Endothelial cell of umbilical vein (primary cell): Measurements from ENCODE around the gene ADPGK. TPM values are rescaled to one million over a fixed set of nuclear protein-coding genes. Genes with fewer than 3 reads are reported as not detected.
A peak's percentile ranks its signal among the peaks of the same experiment; 100 is the strongest.

ENCODE experiments used
- BruUV-seq: library from RNA; stranded (reverse); fragments of 400-500 nt; replicated peaks from 2 replicates; lab custom pipeline; 2021; lab: Mats Ljungman, UMichigan
- CTCF ChIA-PET: fragments of 300-600, 350-600 bp; sonication (Branson Sonifier 250); formaldehyde crosslinking; loops from one replicate; lab custom pipeline; 2021; ENCODE audit warnings: antibody characterized with exemption, inconsistent platforms; lab: Charles Lee
- POLR2A ChIA-PET: fragments of 300-600, 350-600 bp; sonication (Branson Sonifier 250); formaldehyde crosslinking; loops from one replicate; lab custom pipeline; 2021; ENCODE audit warnings: antibody characterized with exemption, inconsistent platforms; lab: Charles Lee
- DNase-seq: peaks from one replicate; pipeline ENCODE4 v3.0.0-alpha.2; 2011; ENCODE audit warnings: low read depth, low spot score
- FAIRE-seq: peaks from 2 replicates; lab custom pipeline; 2011; peaks lifted over from hg19 to GRCh38; lab: Jason Lieb, UNC
- H2AFZ ChIP-seq: 2 replicates; pipeline ENCODE4 v1.6.0; 2012; ENCODE audit warnings: low read depth, low read length, control low read depth, inconsistent platforms
- H3K27ac ChIP-seq: 2 replicates; pipeline ENCODE4 v1.5.1; 2011; ENCODE audit warnings: low read depth, mild to moderate bottlenecking, control low read depth, low read length, moderate library complexity; ENCODE audit not compliant: insufficient read depth
- H3K27me3 ChIP-seq, 2 experiments: 2 replicates each; pipeline versions ENCODE4 v1.6.0 to v1.6.1; 2011; ENCODE audit warnings: low read length in 2 of 2, mixed read lengths in 1 of 2; ENCODE audit not compliant: control insufficient read depth in 2 of 2, insufficient read depth in 2 of 2
- H3K36me3 ChIP-seq, 2 experiments: 2 replicates in 1 of 2; 3 replicates in 1 of 2; pipeline ENCODE4 v1.5.1; 2011; ENCODE audit warnings: low read length in 2 of 2, mild to moderate bottlenecking in 1 of 2, moderate library complexity in 1 of 2; ENCODE audit not compliant: control insufficient read depth in 2 of 2, insufficient read depth in 2 of 2; ENCODE audit errors: extremely low read depth in 1 of 2
- H3K4me1 ChIP-seq: 3 replicates; pipeline ENCODE4 v1.5.1; 2011; ENCODE audit warnings: mild to moderate bottlenecking, low read length; ENCODE audit not compliant: control insufficient read depth, insufficient read depth; ENCODE audit errors: extremely low read depth
- H3K4me2 ChIP-seq: 2 replicates; pipeline ENCODE4 v1.6.1; 2011; ENCODE audit warnings: low read length, control low read depth, mixed read lengths; ENCODE audit not compliant: insufficient read depth
- H3K4me3 ChIP-seq, 3 experiments: fragments of 200-600 bp in 1 of 3; sonication (generic), shearing (Covaris generic) in 1 of 3; replicated peaks in 1 of 3; 2 replicates each; pipeline ENCODE4 v1.5.1; 2011 to 2016; ENCODE audit warnings: control low read depth in 3 of 3, low read length in 3 of 3, mild to moderate bottlenecking in 2 of 3, inconsistent platforms in 1 of 3, low read depth in 1 of 3, moderate library complexity in 1 of 3; ENCODE audit not compliant: insufficient read depth in 1 of 3
- H3K79me2 ChIP-seq: 2 replicates; pipeline ENCODE4 v1.6.0; 2012; ENCODE audit warnings: low read length, inconsistent platforms; ENCODE audit not compliant: control insufficient read depth, insufficient read depth
- H3K9ac ChIP-seq: replicated peaks from 2 replicates; pipeline ENCODE3; 2011; ENCODE audit warnings: low read length, control low read depth; ENCODE audit not compliant: insufficient read depth; ENCODE audit errors: extremely low read depth
- H3K9me1 ChIP-seq: replicated peaks from 3 replicates; pipeline ENCODE4 v1.6.0; 2011; ENCODE audit warnings: mild to moderate bottlenecking, low read length; ENCODE audit not compliant: control insufficient read depth, insufficient read depth; ENCODE audit errors: extremely low read depth
- H3K9me3 ChIP-seq: replicated peaks from 2 replicates; pipeline ENCODE4 v1.5.1; 2012; ENCODE audit warnings: low read length, inconsistent platforms; ENCODE audit not compliant: control insufficient read depth, insufficient read depth
- H4K20me1 ChIP-seq: replicated peaks from 2 replicates; pipeline ENCODE3; 2011; ENCODE audit warnings: mild to moderate bottlenecking, low read length; ENCODE audit not compliant: control insufficient read depth, insufficient read depth; ENCODE audit errors: extremely low read depth
- CTCF ChIP-seq, 2 donors: IDR thresholded peaks; 1 replicate in 1 of 2; 2 replicates in 1 of 2; pipeline ENCODE4 v1.5.1; 2011; ENCODE audit warnings: low read length in 2 of 2, mild to moderate bottlenecking in 2 of 2, moderate library complexity in 2 of 2, control low read depth in 1 of 2, inconsistent platforms in 1 of 2, low read depth in 1 of 2; ENCODE audit not compliant: insufficient read depth in 1 of 2; ENCODE audit errors: extremely low read depth in 1 of 2
- EZH2 ChIP-seq: IDR thresholded peaks from 2 replicates; pipeline ENCODE4 v1.6.1; 2012; ENCODE audit warnings: borderline replicate concordance, low read depth, mild to moderate bottlenecking, moderate library complexity, low read length, inconsistent platforms; ENCODE audit not compliant: severe bottlenecking
- MAX ChIP-seq: IDR thresholded peaks from 2 replicates; pipeline ENCODE4 v1.6.1; 2011; ENCODE audit not compliant: insufficient read depth, insufficient read length
- POLR2A ChIP-seq: IDR thresholded peaks from 2 replicates; pipeline ENCODE4 v1.6.1; 2012; ENCODE audit warnings: low read depth, mild to moderate bottlenecking, control low read depth, low read length
- POLR2AphosphoS5 ChIP-seq: IDR thresholded peaks from 2 replicates; pipeline ENCODE4 v1.6.1; 2012; ENCODE audit warnings: low read depth, mild to moderate bottlenecking, control low read depth, low read length, moderate library complexity; ENCODE audit not compliant: insufficient read depth
- dilution Hi-C: fragments of 300-500 bp; cut with MboI; formaldehyde crosslinking; loops from one replicate; pipeline ENCODE4 v1.15.0; 2019; ENCODE audit warnings: low sequenced_read_pairs; ENCODE audit not compliant: extremely low pct_ligation_motif_present
- intact Hi-C: fragments of 100-400 bp; cut with micrococcal nuclease; formaldehyde crosslinking; loops from one replicate; pipeline ENCODE4 v1.10.0; 2022
- polyA plus RNA-seq, 4 experiments: library from polyadenylated mRNA; depleted of rRNA in 3 of 4; stranded (reverse) in 3 of 4; unstranded in 1 of 4; fragments of >200 nt; gene quantifications; 2 replicates each; pipeline versions ENCODE4 v1.2.1 to v1.2.3, GENCODE V29; 2011 to 2012; ENCODE audit warnings: missing spikeins in 1 of 4
- total RNA-seq: library from RNA; stranded (reverse); gene quantifications from 2 replicates; pipeline ENCODE4 v1.2.3, GENCODE V29; 2021

ADPGK gene
- total and polyA plus RNA-seq, 2 donors (not counting 3 experiments of a cell fraction or from before 2014, with no cell fraction given), result 51.0 to 57.1 TPM

- H3K9me3 ChIP-seq, result no peaks in the 10 kb centered on the region
- no peak overlapping the region for H3K9ac ChIP-seq
- H3K9me1 ChIP-seq, result no peaks in the 10 kb centered on the region
- peak overlapping the region; percentile 73 for H2AFZ ChIP-seq
- no TSS peak for BruUV-seq
- intact Hi-C loops, result loop anchor here (1.0 to 5.0 kb wide), 2 partner anchors 125 to 284 kb away; no protein-coding TSS in a partner anchor
- H3K4me1 ChIP-seq, result peaks cover 6% of the 10 kb centered on the region
- POLR2A ChIA-PET, result interaction anchor here (0.7 kb wide), 1 partner anchor 309 kb away, joined by 3 read pairs; no protein-coding TSS in a partner anchor
- peak overlapping the region in 1 of 3 experiments; percentile 25 for H3K4me3 ChIP-seq
- FAIRE-seq (no peak), DNase-seq (no peak)
- peaks cover 48 to 56% of the 10 kb centered on the region in 2 experiments for H3K27me3 ChIP-seq
- CTCF ChIA-PET, result interaction anchor here (0.7 to 1.0 kb wide), 2 partner anchors 284 to 285 kb away, joined by 4 to 5 read pairs; no protein-coding TSS in a partner anchor
- H4K20me1 ChIP-seq, result no peaks in the 10 kb centered on the region
- no peaks in the 10 kb centered on the region for H3K36me3 ChIP-seq
- TF ChIP-seq POLR2A (no peak), EZH2 (no peak), CTCF (IDR thresholded peaks at IDR 0.05; ENCODE audit: extremely low read depth in 1 of 2, insufficient read depth in 1 of 2, low read depth in 1 of 2, low read length in 2 of 2) (no peak), MAX (no peak), POLR2AphosphoS5 (no peak)
- dilution Hi-C loops, result no loop called here
- no peaks in the 10 kb centered on the region for H3K79me2 ChIP-seq
- no peak overlapping the region for H3K27ac ChIP-seq
- no peak overlapping the region for H3K4me2 ChIP-seq
Observed at GRCh38 chr15:72797338-72797689, 13.8 kb upstream of the ADPGK start.
